GM19025 (cell line): ENCODE results near the gene TSHZ3.

Source experiments
- ATAC-seq: cut with Tn5 transposase; IDR thresholded peaks from one replicate; pipeline ENCODE4 v1.9.1; 2021; ENCODE audit warnings: mild to moderate bottlenecking, low read depth, moderate library complexity; ENCODE audit not compliant: unreplicated experiment

Gene TSHZ3

GRCh38 chr19:31268751-31269383 is 80.4 kb downstream of the TSHZ3 start:
- ATAC-seq, result no peak

- no peak for ATAC-seq
Measured at GRCh38 chr19:31266731-31267130, 82.5 kb downstream of the TSHZ3 start.

- ATAC-seq, result no peak
Measured at GRCh38 chr19:31266196-31266595, 83.0 kb downstream of the TSHZ3 start.

- no peak for ATAC-seq
Measured at GRCh38 chr19:31264041-31264778, 85.0 kb downstream of the TSHZ3 start.

- no peak for ATAC-seq
Measured at GRCh38 chr19:31263328-31263727, 85.9 kb downstream of the TSHZ3 start.

- ATAC-seq, result no peak
Measured at GRCh38 chr19:31262725-31263191, 86.5 kb downstream of the TSHZ3 start.

GRCh38 chr19:31261603-31262212 is 87.5 kb downstream of the TSHZ3 start:
- no peak for ATAC-seq

- no peak for ATAC-seq
Measured at GRCh38 chr19:31261019-31261602, 88.1 kb downstream of the TSHZ3 start.

GRCh38 chr19:31260171-31260933 is 88.9 kb downstream of the TSHZ3 start:
- ATAC-seq, result no peak

GRCh38 chr19:31258211-31259052 is 90.8 kb downstream of the TSHZ3 start:
- ATAC-seq, result no peak

- no peak for ATAC-seq
Measured at GRCh38 chr19:31257426-31258130, 91.7 kb downstream of the TSHZ3 start.

- no peak for ATAC-seq
Measured at GRCh38 chr19:31257025-31257424, 92.2 kb downstream of the TSHZ3 start.

- no peak for ATAC-seq
Measured at GRCh38 chr19:31256593-31256960, 92.7 kb downstream of the TSHZ3 start.

GRCh38 chr19:31255831-31256592 is 93.2 kb downstream of the TSHZ3 start:
- ATAC-seq, result no peak

GRCh38 chr19:31255174-31255799 is 93.9 kb downstream of the TSHZ3 start:
- ATAC-seq, result no peak

- ATAC-seq, result no peak
Measured at GRCh38 chr19:31254611-31255010, 94.6 kb downstream of the TSHZ3 start.

GRCh38 chr19:31254180-31254551 is 95.1 kb downstream of the TSHZ3 start:
- no peak for ATAC-seq
